GM12801 (cell line): Measurements from ENCODE around the gene PACRG.

ENCODE experiments used
- CTCF ChIP-seq: IDR thresholded peaks from one replicate; pipeline ENCODE4 v1.5.1; 2011; ENCODE audit warnings: control low read depth; ENCODE audit not compliant: insufficient read length; ENCODE audit errors: extremely low read depth

The PACRG gene

GRCh38 chr6:163083141-163083540 is 355.4 kb downstream of the PACRG start:
- TF ChIP-seq CTCF = no peak

GRCh38 chr6:163085426-163085825 is 357.7 kb downstream of the PACRG start:
- TF ChIP-seq CTCF = no peak

GRCh38 chr6:163085861-163086623 is 358.3 kb downstream of the PACRG start:
- no peak for TF ChIP-seq CTCF

GRCh38 chr6:163086624-163086920 is 358.8 kb downstream of the PACRG start:
- TF ChIP-seq CTCF = no peak

- no peak for TF ChIP-seq CTCF
These were observed 360.2 kb downstream of the PACRG start for GRCh38 chr6:163087981-163088380.

GRCh38 chr6:163092876-163093275 is 365.1 kb downstream of the PACRG start:
- no peak for TF ChIP-seq CTCF

- no peak for TF ChIP-seq CTCF
These were observed 367.1 kb downstream of the PACRG start for GRCh38 chr6:163094881-163095280.
